HG03196 (cell line): ENCODE data around the gene NPAS2.

Source experiments
- ATAC-seq: cut with Tn5 transposase; IDR thresholded peaks from one replicate; pipeline ENCODE4 v1.9.1; 2021; ENCODE audit not compliant: unreplicated experiment

The NPAS2 gene

GRCh38 chr2:100879296-100879695, 59.4 kb downstream of the NPAS2 start:
- ATAC-seq = no peak

- no peak for ATAC-seq
These were observed 60.1 kb downstream of the NPAS2 start for GRCh38 chr2:100880036-100880435.

GRCh38 chr2:100880730-100881129, 60.8 kb downstream of the NPAS2 start:
- no peak for ATAC-seq

GRCh38 chr2:100882645-100883613, 63.0 kb downstream of the NPAS2 start:
- ATAC-seq = no peak

GRCh38 chr2:100884145-100884621, 64.2 kb downstream of the NPAS2 start:
- no peak for ATAC-seq

- ATAC-seq = no peak
These were observed 66.1 kb downstream of the NPAS2 start for GRCh38 chr2:100886085-100886484.

GRCh38 chr2:100887039-100887578, 67.2 kb downstream of the NPAS2 start:
- no peak for ATAC-seq

GRCh38 chr2:100887713-100888495, 68.0 kb downstream of the NPAS2 start:
- ATAC-seq = no peak

- ATAC-seq = no peak
These were observed 68.7 kb downstream of the NPAS2 start for GRCh38 chr2:100888601-100889000.

GRCh38 chr2:100889286-100889685, 69.3 kb downstream of the NPAS2 start:
- no peak for ATAC-seq

- no peak for ATAC-seq
These were observed 72.1 kb downstream of the NPAS2 start for GRCh38 chr2:100891906-100892642.

GRCh38 chr2:100893392-100894104, 73.6 kb downstream of the NPAS2 start:
- no peak for ATAC-seq

- ATAC-seq = no peak
These were observed 74.3 kb downstream of the NPAS2 start for GRCh38 chr2:100894105-100894795.

- ATAC-seq = no peak
These were observed 74.8 kb downstream of the NPAS2 start for GRCh38 chr2:100894796-100895156.

- ATAC-seq = no peak
These were observed 75.5 kb downstream of the NPAS2 start for GRCh38 chr2:100895402-100895801.

- ATAC-seq = no peak
These were observed 76.2 kb downstream of the NPAS2 start for GRCh38 chr2:100895934-100896685.

- ATAC-seq = no peak
These were observed 78.2 kb downstream of the NPAS2 start for GRCh38 chr2:100898035-100898665.

- ATAC-seq = no peak
These were observed 80.3 kb downstream of the NPAS2 start for GRCh38 chr2:100900156-100900795.
